ENCODE results near the gene HOXA9.

GRCh38 chr7:27151341-27151930 lies 13.9 kb downstream of the HOXA9 start:
- TF ChIP-seq, protein P1, sequence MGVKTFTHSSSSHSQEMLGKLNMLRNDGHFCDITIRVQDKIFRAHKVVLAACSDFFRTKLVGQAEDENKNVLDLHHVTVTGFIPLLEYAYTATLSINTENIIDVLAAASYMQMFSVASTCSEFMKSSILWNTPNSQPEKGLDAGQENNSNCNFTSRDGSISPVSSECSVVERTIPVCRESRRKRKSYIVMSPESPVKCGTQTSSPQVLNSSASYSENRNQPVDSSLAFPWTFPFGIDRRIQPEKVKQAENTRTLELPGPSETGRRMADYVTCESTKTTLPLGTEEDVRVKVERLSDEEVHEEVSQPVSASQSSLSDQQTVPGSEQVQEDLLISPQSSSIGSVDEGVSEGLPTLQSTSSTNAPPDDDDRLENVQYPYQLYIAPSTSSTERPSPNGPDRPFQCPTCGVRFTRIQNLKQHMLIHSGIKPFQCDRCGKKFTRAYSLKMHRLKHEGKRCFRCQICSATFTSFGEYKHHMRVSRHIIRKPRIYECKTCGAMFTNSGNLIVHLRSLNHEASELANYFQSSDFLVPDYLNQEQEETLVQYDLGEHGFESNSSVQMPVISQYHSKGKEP (tag by site-specific recombination; IDR thresholded peaks at IDR 0.05) = no peak
- TF ChIP-seq ZNF214 (tag by site-specific recombination; IDR thresholded peaks at IDR 0.05; ENCODE audit: borderline replicate concordance) (no peak), ZNF10 (tag by site-specific recombination; IDR thresholded peaks at IDR 0.05) (no peak), CTCF (tag by site-specific recombination; IDR thresholded peaks at IDR 0.05) (no peak), ZNF585B (tag by site-specific recombination; IDR thresholded peaks at IDR 0.05) (no peak), ZBTB17 (tag by site-specific recombination; IDR thresholded peaks at IDR 0.05) (no peak), YY1 (tag by site-specific recombination; IDR thresholded peaks at IDR 0.05) (no peak), BCL11A (tag by site-specific recombination; IDR thresholded peaks at IDR 0.05; ENCODE audit: low read depth) (no peak), GLI4 (tag by site-specific recombination; IDR thresholded peaks at IDR 0.05) (no peak), ZNF133 (tag by site-specific recombination; IDR thresholded peaks at IDR 0.05) (no peak)
- TF ChIP-seq, protein P2, sequence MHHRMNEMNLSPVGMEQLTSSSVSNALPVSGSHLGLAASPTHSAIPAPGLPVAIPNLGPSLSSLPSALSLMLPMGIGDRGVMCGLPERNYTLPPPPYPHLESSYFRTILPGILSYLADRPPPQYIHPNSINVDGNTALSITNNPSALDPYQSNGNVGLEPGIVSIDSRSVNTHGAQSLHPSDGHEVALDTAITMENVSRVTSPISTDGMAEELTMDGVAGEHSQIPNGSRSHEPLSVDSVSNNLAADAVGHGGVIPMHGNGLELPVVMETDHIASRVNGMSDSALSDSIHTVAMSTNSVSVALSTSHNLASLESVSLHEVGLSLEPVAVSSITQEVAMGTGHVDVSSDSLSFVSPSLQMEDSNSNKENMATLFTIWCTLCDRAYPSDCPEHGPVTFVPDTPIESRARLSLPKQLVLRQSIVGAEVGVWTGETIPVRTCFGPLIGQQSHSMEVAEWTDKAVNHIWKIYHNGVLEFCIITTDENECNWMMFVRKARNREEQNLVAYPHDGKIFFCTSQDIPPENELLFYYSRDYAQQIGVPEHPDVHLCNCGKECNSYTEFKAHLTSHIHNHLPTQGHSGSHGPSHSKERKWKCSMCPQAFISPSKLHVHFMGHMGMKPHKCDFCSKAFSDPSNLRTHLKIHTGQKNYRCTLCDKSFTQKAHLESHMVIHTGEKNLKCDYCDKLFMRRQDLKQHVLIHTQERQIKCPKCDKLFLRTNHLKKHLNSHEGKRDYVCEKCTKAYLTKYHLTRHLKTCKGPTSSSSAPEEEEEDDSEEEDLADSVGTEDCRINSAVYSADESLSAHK (tag by site-specific recombination; IDR thresholded peaks at IDR 0.05) = no peak
